Activated T-helper 17 cell treated with anti-CD3 and anti-CD28 coated beads, Interleukin-2, amount 50 U/mL, for 72 hours (primary cell): ENCODE measurements around the gene ZNF76. TPM values are rescaled to one million over a fixed set of nuclear protein-coding genes. Genes with fewer than 3 reads are reported as not detected.

Experiments
- ATAC-seq: fragments of 150-1000 bp; cut with Tn5 transposase; replicated peaks from 2 replicates; pipeline ENCODE4 v1.10.0; 2021; ENCODE audit warnings: mild to moderate bottlenecking, moderate library complexity
- H3K27ac Mint-ChIP-seq: one replicate; pipeline ENCODE4 v1.8.0; 2022; ENCODE audit warnings: mixed read lengths
- H3K27me3 Mint-ChIP-seq: one replicate; pipeline ENCODE4 v1.8.0; 2022; ENCODE audit warnings: mixed read lengths
- H3K36me3 Mint-ChIP-seq: one replicate; pipeline ENCODE4 v1.8.0; 2022; ENCODE audit warnings: low read depth, mild to moderate bottlenecking, mixed read lengths
- H3K4me1 Mint-ChIP-seq: one replicate; pipeline ENCODE4 v1.8.0; 2022; ENCODE audit warnings: mixed read lengths
- H3K4me3 Mint-ChIP-seq: one replicate; pipeline ENCODE4 v1.8.0; 2022; ENCODE audit warnings: mild to moderate bottlenecking, mixed read lengths
- H3K9me3 Mint-ChIP-seq: one replicate; pipeline ENCODE4 v1.8.0; 2022; ENCODE audit warnings: mixed read lengths
- total RNA-seq, 2 donors: library from RNA; stranded (reverse); gene quantifications; one replicate each; pipeline ENCODE4 v1.2.3, GENCODE V29; 2022

ZNF76 gene
- total RNA-seq: 10 to 100 TPM; 44.3 to 53.2 TPM

- ATAC-seq: peak; percentile 96
- Mint-ChIP-seq H3K27ac (peak within 1 kb of the TSS; percentile 96), H3K4me3 (peak within 1 kb of the TSS; percentile 95), H3K36me3 (peaks cover 7% of the 10 kb centered on the region), H3K27me3 (no peaks in the 10 kb centered on the region), H3K4me1 (peaks cover 32% of the 10 kb centered on the region), H3K9me3 (no peaks in the 10 kb centered on the region)
Observed at GRCh38 chr6:35259194-35259947, at the start of gene ZNF76. Gene ZNF76 (plus strand): TSS chr6:35259735. CDS start chr6:35281152, 21,417 bp downstream.

- H3K4me3 Mint-ChIP-seq: peak overlapping the region; percentile 67
- no peak overlapping the region for H3K27ac Mint-ChIP-seq
- peaks cover 56% of the 10 kb centered on the region for H3K27me3 Mint-ChIP-seq
- no peak for ATAC-seq
- no peaks in the 10 kb centered on the region for H3K36me3 Mint-ChIP-seq
- H3K4me1 Mint-ChIP-seq: no peaks in the 10 kb centered on the region
- no peaks in the 10 kb centered on the region for H3K9me3 Mint-ChIP-seq
Observed at GRCh38 chr6:35213298-35213791, 46.2 kb upstream of the ZNF76 start.

- Mint-ChIP-seq H3K4me3 (peak within 1 kb of the TSS; percentile 67), H3K4me1 (no peaks in the 10 kb centered on the region), H3K27me3 (peaks cover 49% of the 10 kb centered on the region), H3K9me3 (no peaks in the 10 kb centered on the region), H3K36me3 (no peaks in the 10 kb centered on the region), H3K27ac (no peak within 1 kb of the TSS)
- peak; percentile 52 for ATAC-seq
Observed at GRCh38 chr6:35213824-35214756, 45.4 kb upstream of the ZNF76 start, which contains the start of gene SCUBE3. Gene SCUBE3 (plus strand): TSS chr6:35213956. CDS start chr6:35214419, 463 bp downstream.

- ATAC-seq: no peak
- H3K27ac Mint-ChIP-seq: no peak overlapping the region
- peak overlapping the region; percentile 15 for H3K4me3 Mint-ChIP-seq
- no peaks in the 10 kb centered on the region for H3K4me1 Mint-ChIP-seq
- H3K36me3 Mint-ChIP-seq: no peaks in the 10 kb centered on the region
- no peaks in the 10 kb centered on the region for H3K9me3 Mint-ChIP-seq
- H3K27me3 Mint-ChIP-seq: peaks cover 51% of the 10 kb centered on the region
Observed at GRCh38 chr6:35214869-35215664, 44.5 kb upstream of the ZNF76 start.

- H3K4me1 Mint-ChIP-seq: no peaks in the 10 kb centered on the region
- H3K27me3 Mint-ChIP-seq: peaks cover 55% of the 10 kb centered on the region
- H3K9me3 Mint-ChIP-seq: no peaks in the 10 kb centered on the region
- no peaks in the 10 kb centered on the region for H3K36me3 Mint-ChIP-seq
- no peak overlapping the region for H3K27ac Mint-ChIP-seq
- H3K4me3 Mint-ChIP-seq: no peak overlapping the region
- no peak for ATAC-seq
Observed at GRCh38 chr6:35215665-35216411, 43.7 kb upstream of the ZNF76 start.

GRCh38 chr6:35216412-35216732, 43.2 kb upstream of the ZNF76 start:
- Mint-ChIP-seq H3K9me3 (no peaks in the 10 kb centered on the region), H3K4me3 (no peak overlapping the region), H3K36me3 (no peaks in the 10 kb centered on the region), H3K27me3 (peaks cover 59% of the 10 kb centered on the region), H3K27ac (no peak overlapping the region), H3K4me1 (no peaks in the 10 kb centered on the region)
- no peak for ATAC-seq

- Mint-ChIP-seq H3K9me3 (no peaks in the 10 kb centered on the region), H3K4me3 (no peak overlapping the region), H3K27me3 (peaks cover 59% of the 10 kb centered on the region), H3K4me1 (no peaks in the 10 kb centered on the region), H3K36me3 (no peaks in the 10 kb centered on the region), H3K27ac (no peak overlapping the region)
- ATAC-seq: no peak
Observed at GRCh38 chr6:35216851-35217811, 42.4 kb upstream of the ZNF76 start.

- Mint-ChIP-seq H3K27ac (no peak overlapping the region), H3K4me1 (no peaks in the 10 kb centered on the region), H3K9me3 (no peaks in the 10 kb centered on the region), H3K36me3 (no peaks in the 10 kb centered on the region), H3K27me3 (peaks cover 50% of the 10 kb centered on the region), H3K4me3 (no peak overlapping the region)
- no peak for ATAC-seq
Observed at GRCh38 chr6:35218021-35218420, 41.5 kb upstream of the ZNF76 start.

- no peak overlapping the region for H3K27ac Mint-ChIP-seq
- H3K4me3 Mint-ChIP-seq: no peak overlapping the region
- H3K36me3 Mint-ChIP-seq: no peaks in the 10 kb centered on the region
- peaks cover 47% of the 10 kb centered on the region for H3K27me3 Mint-ChIP-seq
- H3K9me3 Mint-ChIP-seq: no peaks in the 10 kb centered on the region
- H3K4me1 Mint-ChIP-seq: no peaks in the 10 kb centered on the region
- no peak for ATAC-seq
Observed at GRCh38 chr6:35218456-35218855, 41.1 kb upstream of the ZNF76 start.

- Mint-ChIP-seq H3K9me3 (no peaks in the 10 kb centered on the region), H3K27me3 (peaks cover 52% of the 10 kb centered on the region), H3K4me3 (no peak overlapping the region), H3K27ac (no peak overlapping the region), H3K4me1 (no peaks in the 10 kb centered on the region), H3K36me3 (no peaks in the 10 kb centered on the region)
- ATAC-seq: no peak
Observed at GRCh38 chr6:35219683-35220326, 39.7 kb upstream of the ZNF76 start.

- peaks cover 45% of the 10 kb centered on the region for H3K27me3 Mint-ChIP-seq
- H3K36me3 Mint-ChIP-seq: no peaks in the 10 kb centered on the region
- no peaks in the 10 kb centered on the region for H3K4me1 Mint-ChIP-seq
- H3K9me3 Mint-ChIP-seq: no peaks in the 10 kb centered on the region
- no peak for ATAC-seq
- H3K4me3 Mint-ChIP-seq: no peak overlapping the region
- H3K27ac Mint-ChIP-seq: no peak overlapping the region
Observed at GRCh38 chr6:35220711-35221110, 38.8 kb upstream of the ZNF76 start.

- peaks cover 21% of the 10 kb centered on the region for H3K27me3 Mint-ChIP-seq
- no peak for ATAC-seq
- H3K9me3 Mint-ChIP-seq: no peaks in the 10 kb centered on the region
- H3K36me3 Mint-ChIP-seq: no peaks in the 10 kb centered on the region
- H3K27ac Mint-ChIP-seq: no peak overlapping the region
- H3K4me3 Mint-ChIP-seq: no peak overlapping the region
- no peaks in the 10 kb centered on the region for H3K4me1 Mint-ChIP-seq
Observed at GRCh38 chr6:35223396-35223795, 36.1 kb upstream of the ZNF76 start.
